Fibroblast of skin of right quadriceps (primary cell): ENCODE data around the gene FLNA.

Experiments
- DNase-seq: peaks from one replicate; pipeline ENCODE4 v3.0.0-alpha.2; 2013

FLNA gene

GRCh38 chrX:154372612-154373022 is 1.8 kb downstream of the FLNA start:
- DNase-seq: peak; percentile 67

DNA sequence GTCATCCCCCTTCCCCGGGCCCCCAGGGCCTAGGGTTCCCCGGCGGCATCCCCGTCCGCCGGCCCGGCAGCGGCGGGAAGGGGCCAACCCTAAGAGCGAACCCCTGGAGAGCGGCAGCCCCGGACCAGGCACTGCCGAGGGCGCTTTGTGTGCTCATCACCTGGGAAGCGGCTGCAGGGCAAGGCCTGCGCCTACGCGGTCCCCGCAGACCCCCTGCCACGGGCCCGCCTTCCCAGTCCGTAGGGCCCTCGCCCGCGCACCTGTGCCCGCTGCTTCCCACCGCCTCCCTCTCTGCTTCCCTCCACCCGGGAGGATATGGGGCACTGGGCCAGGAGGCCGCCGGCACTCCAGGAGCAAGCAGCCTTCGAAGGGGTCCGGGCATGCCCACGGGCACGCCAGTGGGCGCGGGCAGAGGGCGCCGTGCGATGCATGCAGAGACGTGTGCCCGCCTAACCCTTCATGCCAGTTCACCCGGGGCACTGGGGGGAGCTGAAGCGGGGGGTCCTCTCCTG is 2.6 kb downstream of the FLNA start:
- no peak for DNase-seq

GRCh38 chrX:154371017-154371788 is 3.2 kb downstream of the FLNA start:
- peak; percentile 95 for DNase-seq

GRCh38 chrX:154370300-154371016 is 4.0 kb downstream of the FLNA start:
- DNase-seq: no peak

DNA sequence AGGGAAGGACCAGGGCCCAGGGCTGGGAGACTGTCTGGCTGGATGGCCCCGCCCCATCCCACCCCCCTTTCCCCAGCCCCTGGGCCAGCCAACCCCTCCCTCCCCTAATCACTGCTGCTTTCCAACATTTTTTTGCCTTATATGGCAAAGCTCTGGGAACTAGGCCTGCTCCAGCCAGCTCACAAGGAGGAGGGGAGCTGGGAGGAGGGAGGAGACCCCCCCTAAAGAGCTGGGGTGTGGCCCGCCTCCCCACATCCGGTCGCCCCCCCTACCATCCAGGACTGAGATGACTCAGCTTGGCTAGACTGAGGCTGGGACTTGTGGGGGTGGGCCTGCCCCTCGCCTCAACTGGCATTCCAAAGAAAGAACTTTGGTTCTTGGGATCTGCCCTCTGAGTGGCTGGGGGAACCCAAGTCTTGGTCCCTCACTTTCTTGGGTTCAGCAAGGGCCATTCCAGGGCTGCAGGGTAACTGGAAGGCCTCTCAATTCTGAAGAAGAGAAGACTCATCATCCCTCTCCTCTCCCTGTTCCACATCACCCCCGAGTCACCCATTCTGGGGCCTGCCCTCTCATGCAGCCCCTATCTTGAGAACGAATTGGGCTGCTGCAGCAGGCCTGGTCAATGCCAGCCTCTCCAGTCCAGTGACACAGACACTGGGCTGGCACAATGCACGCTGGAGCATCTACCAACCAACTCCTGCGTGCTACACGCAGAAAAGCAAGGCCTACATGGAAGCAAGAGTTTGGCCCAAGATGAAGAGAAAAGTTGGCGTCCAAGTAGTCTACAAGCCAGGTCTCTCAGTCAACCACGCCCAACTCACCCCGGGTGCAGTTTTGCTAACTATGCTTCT is 4.8 kb downstream of the FLNA start:
- DNase-seq: peak; percentile 97

GRCh38 chrX:154368630-154369448 is 5.6 kb downstream of the FLNA start:
- DNase-seq: peak; percentile 92

DNA sequence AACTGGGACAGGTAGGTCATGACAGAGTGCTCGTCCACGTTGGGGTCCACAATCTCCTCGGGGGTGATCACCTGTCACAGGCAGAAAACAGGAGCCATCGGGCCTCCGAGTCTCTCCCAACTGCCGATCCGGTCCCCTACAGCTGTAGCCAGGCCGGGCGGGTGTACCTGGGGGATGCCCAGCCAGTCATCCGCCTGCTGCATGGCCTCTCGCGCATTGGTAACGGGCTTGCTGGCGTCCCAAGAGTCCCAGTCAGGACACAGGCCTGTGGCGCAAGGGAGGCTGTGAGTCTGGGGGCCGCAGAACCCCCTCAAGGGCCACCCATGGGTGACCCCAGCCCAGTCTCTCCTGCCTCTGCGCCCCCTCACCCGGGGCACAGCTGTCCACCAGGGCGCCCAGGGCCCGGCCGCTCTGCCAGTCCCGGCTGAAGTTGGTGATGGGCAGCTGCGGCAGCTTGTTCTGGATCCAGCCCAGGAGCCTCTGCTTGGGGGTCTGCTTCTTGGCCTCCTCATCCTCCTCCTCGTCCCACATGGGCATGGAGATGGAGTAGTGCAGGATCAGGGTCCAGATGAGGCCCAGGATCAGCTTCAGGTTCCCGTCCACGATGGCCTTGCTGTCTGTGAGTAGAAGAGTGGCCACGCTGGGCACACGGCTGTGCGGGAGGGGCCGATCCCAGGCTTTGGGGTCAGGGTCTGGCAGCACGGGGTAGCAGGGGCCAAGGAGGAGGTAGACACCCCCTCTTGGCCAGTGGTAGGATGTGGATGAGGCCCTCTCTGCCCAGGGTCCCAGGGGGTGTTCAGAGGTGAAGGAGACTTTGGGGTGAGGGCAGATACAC is 6.7 kb downstream of the FLNA start:
- no peak for DNase-seq

DNA sequence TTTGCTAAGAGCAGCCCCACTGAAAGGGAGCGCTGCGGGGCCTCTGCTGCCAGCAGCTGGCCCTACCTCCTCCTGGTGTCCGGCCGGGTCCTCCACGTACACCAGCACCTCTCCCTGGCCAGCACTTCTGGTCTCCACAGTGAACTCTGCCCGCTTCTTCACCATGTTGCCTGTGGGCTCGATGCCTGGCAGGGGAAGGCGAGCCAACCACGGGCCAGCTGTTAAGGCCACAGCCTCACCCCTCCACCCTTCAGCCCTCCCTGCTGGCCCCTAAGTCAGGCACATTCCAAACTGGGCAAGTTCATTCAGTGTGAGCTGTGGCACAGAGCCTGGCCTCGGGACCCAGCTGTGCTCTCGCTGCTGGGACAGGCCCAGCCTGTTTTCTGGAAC is 7.8 kb downstream of the FLNA start:
- DNase-seq: no peak

DNA sequence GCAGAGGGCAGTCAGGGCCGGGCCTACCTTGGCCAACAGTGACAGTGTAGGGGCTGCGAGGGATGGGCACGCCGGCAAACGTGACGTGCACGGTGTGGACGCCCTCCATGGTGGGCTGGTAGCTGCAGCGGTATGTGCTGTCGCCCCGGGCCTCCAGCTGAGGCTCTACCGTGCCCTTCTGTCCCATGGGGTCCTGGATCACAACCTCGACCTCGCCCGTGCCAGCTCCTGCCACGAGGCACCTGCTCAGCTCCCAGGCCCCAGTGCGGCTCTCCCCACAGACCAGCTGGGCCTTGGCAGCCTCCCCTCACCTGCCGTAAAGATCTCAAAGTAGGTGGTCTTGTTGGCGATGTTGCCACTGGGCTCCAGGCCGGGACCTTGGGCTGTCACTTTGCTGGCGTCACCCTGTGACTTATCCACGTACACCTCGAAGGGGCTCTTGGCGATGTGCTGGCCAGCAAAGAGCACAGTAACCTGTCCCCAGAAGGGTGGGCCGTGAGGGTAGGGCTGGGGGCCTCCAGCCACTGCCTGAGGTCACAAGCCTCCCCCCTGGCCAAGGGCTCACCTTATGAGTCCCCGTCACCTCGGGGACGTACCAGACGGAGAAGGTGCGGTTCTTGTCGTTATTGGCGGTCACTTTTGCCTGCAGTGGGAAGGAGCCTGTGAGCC is 8.3 kb downstream of the FLNA start:
- DNase-seq: no peak

DNA sequence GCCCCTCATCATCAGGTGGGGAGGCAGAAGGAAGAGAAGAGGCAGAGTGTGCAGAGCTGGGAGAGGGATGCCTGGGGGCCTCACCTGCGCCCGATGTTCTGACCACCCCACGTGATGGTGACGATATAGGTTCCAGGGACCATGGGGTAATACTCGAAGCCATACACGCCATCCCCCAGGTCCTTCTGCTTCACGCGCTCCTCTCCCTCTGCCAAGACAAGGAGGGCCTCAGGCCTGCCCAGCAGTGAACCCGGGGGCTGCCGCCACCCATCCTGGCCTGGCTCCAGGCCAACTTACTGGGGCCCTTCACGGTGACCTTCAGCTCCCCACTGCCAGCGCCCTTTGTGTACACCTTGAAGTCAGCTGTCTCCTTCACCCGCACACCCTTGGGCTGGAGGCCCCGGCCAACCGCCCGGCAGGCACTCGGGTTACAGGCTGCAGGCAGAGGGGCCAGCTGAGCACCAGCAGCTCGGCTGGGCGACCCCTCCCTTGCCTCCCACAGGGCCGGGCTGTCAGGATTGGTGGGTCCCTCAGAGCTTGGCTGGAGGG is 9.3 kb downstream of the FLNA start:
- no peak for DNase-seq

DNA sequence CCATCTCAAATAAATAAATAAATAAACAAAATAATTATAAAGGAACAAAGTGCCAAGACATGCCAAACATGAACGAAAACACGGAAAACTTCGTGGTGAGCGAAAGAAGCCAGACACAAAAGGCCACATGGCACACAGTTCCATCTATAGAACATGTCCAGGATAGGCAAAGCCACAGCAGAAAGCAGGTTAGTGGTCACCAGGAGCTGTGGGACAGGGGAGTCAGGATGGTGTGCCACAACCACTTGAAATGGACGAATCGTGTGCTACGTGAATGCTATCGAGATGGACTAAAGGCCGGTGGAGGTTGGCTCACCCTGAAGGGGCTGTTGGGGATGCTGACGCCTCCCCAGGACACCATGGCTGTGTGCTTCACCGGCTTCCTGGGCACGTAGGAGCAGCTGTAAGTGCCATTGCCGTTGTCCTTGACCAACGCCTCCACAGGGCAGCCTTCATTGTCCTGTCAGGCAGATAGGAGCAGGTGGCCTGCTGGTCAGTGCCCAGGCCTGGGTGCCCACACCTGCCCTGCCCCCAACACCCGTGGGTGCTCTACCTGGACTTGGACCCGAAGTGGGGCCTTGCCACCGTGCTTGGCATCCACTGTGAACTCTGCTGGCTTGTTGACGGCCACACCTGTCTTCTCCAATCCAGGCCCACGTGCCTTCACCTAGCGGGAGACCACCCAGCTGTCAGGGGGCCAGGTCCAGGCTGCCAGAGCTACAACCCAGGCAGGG is 10.6 kb downstream of the FLNA start:
- no peak for DNase-seq

DNA sequence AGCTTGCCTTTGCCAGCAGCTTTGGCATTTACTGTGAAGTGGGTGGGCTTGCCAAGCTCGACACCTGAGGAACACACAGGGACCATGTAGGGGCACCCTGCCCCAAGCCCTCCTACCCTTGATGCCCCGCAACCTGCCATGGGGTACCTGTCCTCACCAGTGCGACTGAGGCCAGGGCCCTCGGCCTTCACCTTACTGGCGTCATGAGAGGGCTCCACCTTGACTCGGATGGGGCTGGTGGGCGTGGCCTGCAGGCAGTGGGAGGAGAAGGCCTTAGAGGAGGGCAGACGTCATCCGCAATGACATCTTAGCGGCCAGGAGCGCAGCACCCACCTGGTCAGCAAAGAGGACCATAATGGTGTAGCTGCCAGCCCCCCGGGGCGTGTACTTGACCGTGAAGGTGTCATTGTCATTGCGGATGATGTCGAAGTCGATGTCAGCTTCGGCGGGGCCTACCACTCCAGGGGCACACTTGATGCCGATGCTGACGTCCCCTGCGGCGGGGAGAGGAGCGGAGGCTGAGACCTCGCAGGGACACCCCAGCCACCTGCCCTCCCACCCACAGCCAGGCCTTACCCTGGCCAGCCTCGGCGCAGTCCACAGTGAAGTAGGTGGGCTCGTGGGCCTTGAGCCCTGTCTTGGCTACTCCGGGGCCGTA is 12.2 kb downstream of the FLNA start:
- no peak for DNase-seq

DNA sequence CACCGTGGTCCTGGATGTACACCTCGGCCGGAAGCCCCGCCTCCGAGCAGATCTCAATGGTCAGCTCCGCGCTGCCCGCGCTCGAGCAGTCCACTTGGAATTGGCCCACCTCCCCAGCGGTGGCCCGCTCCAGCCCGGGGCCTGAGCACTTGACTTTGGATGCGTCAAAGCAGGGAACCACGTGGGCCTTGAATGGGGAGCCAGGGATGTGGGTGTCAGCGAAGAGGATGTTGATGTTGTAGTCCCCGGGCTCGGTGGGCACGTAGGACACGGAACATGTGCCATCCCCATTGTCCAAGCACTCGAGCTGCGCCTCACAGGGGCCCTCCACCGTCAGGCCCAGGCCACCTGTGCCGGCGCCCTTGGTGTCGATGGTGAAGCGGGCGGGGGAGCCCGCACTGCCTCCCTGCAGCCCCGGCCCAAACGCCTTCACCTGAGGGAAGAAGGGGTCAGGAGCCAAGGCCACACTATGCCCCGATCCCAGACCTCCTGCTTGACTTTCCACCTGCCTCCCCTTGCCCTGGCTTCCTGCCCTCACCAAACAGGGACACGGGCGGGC is 14.2 kb downstream of the FLNA start:
- no peak for DNase-seq

DNA sequence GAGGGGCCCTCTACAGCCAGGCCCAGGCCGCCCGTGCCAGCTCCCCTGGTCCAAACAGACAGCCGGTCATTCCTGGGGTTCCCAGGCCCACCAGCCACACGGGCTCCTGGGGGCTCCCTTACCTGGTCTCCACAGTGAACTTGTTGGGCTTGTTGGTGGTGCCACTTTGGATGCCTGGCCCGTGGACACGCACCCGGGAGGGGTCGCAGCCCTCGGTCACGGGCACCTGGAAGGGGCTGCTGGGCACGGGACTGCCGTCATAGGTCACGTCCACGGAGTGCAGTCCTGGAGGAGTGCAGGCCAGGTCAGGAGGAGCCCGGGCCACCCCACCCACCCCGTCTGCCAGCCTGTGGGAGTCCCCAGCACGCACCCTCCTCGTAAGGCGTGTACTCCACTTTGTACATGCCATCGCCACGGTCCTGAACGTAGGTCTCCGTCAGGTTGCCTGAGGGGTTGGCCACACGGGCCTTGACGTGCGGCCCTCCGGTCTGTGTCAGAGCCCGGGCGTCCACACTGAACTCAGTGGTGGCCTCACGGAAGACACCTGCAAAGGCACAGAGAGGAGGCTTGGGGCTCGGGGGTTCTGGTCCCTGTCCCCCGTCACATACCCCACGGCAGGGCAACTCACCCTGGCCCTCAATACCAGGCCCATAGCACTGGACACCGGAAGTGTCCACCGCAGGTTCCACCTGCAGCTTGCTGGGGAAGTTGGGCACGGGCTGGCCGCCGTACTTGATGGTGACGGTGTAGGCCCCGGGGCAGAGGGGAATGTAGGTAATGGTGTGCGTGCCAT is 14.9 kb downstream of the FLNA start:
- DNase-seq: no peak

GRCh38 chrX:154358829-154359228 is 15.6 kb downstream of the FLNA start:
- DNase-seq: no peak

DNA sequence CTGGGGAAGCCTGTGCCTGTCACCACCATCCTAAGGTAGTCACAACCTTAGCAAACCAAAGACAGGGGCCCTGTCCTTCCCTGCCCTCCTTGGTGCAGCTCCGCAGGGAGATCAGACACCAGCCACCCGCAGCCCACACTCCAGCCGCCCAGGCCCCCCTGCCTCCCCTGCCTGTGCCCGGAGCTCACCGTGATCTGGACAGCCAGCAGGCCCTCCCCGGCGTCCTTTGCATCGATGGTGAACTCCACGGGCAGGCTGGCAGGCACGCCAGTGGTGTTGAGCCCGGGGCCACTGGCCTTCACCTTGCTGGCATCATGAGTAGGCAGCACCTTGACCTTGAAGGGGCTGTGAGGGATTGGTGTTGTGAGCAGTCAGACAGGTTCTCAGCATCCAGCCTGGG is 16.4 kb downstream of the FLNA start:
- no peak for DNase-seq

DNA sequence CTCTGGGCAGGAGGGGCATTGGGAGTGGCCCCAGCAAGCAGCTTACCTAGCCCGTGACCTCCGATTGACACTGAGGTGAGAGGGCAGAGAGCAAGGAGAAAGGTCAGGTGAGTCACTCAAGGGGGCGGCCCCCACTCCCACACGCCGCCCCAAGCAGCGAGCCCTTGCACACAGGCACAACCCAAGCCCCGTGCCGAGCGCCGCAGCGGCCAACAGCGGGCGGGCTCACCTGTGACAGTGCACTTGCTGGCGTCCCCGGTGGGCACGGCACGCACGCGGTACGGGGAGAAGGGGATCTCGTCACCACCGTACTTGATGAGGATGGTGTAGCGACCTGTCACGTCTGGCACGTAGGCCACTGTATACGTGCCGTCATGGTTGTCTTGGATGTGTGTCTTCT is 17.2 kb downstream of the FLNA start:
- DNase-seq: no peak

DNA sequence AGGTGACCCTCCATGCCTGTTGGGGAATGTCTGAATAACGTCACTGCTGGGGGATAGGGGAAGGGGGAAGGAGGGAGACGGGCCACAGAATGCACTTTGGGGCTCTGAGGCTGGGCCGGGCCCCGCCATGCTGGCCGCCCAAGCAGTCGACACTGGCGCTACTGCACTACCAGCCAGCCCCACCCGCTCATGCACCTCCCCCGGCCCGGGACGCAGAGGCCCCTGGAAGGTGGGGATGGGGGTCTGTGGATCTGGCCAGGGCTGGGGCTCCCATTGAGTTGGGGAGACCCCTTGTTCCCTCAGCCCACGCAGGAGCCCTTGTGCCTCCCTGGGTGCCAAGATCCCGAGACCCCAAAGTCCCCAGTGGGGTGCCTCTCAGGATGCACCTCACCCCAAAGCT is 17.8 kb downstream of the FLNA start:
- no peak for DNase-seq
